GM19193 (cell line): ENCODE results near the gene TCN1.

Experiments
- POLR2A ChIP-seq: IDR thresholded peaks from 4 replicates; pipeline ENCODE4 v1.6.1; 2011; ENCODE audit not compliant: insufficient read depth, insufficient read length; ENCODE audit errors: extremely low read depth

TCN1 gene

GRCh38 chr11:59814021-59814420 lies 52.3 kb downstream of the TCN1 start:
- no peak for TF ChIP-seq POLR2A

GRCh38 chr11:59813364-59813763 lies 52.9 kb downstream of the TCN1 start:
- TF ChIP-seq POLR2A = no peak

- TF ChIP-seq POLR2A = no peak
Measured at GRCh38 chr11:59812220-59812619, 54.1 kb downstream of the TCN1 start.

- no peak for TF ChIP-seq POLR2A
Measured at GRCh38 chr11:59810911-59811259, 55.4 kb downstream of the TCN1 start.

GRCh38 chr11:59810189-59810910 lies 55.9 kb downstream of the TCN1 start, which contains the start of gene MRPL16:
Gene MRPL16, minus strand, starts transcription at chr11:59810778. Its CDS starts 120 bp downstream, at chr11:59810658.
- peak; percentile 87 for TF ChIP-seq POLR2A

- no peak for TF ChIP-seq POLR2A
Measured at GRCh38 chr11:59807047-59807610, 59.2 kb downstream of the TCN1 start.

- TF ChIP-seq POLR2A = no peak
Measured at GRCh38 chr11:59804061-59804460, 62.2 kb downstream of the TCN1 start.
